NT2/D1 (cell line): Measurements from ENCODE around the gene RADIL.
"Not testable (repeated sequence)": the region's sequence is repeated elsewhere in the genome, so short reads cannot be mapped to it uniquely, and the experiment has no call there.

Experiments used
- SUZ12 ChIP-seq: IDR thresholded peaks from 2 replicates; pipeline ENCODE4 v1.6.1; 2011; ENCODE audit not compliant: insufficient read length, insufficient read depth; ENCODE audit errors: extremely low read depth
- YY1 ChIP-seq: IDR thresholded peaks from 2 replicates; pipeline ENCODE4 v1.6.1; 2011; ENCODE audit not compliant: insufficient read length, insufficient read depth
- ZNF274 ChIP-seq: IDR thresholded peaks from 2 replicates; pipeline ENCODE4 v1.6.1; 2011; ENCODE audit warnings: mild to moderate bottlenecking, low read depth, low read length

- not testable (repeated sequence) for TF ChIP-seq SUZ12, ZNF274, YY1
These were observed 90.0 kb downstream of the RADIL start for GRCh38 chr7:4793385-4793993.
